HG03045 (cell line): Measurements from ENCODE around the gene TXLNB.

Experiments used
- ATAC-seq: cut with Tn5 transposase; IDR thresholded peaks from one replicate; pipeline ENCODE4 v1.9.1; 2021; ENCODE audit warnings: mild to moderate bottlenecking, moderate library complexity; ENCODE audit not compliant: unreplicated experiment

The TXLNB gene

GRCh38 chr6:139275279-139276055, 16.3 kb downstream of the TXLNB start:
- ATAC-seq, result no peak

GRCh38 chr6:139271056-139271455, 20.7 kb downstream of the TXLNB start:
- ATAC-seq, result peak; percentile 90

DNA sequence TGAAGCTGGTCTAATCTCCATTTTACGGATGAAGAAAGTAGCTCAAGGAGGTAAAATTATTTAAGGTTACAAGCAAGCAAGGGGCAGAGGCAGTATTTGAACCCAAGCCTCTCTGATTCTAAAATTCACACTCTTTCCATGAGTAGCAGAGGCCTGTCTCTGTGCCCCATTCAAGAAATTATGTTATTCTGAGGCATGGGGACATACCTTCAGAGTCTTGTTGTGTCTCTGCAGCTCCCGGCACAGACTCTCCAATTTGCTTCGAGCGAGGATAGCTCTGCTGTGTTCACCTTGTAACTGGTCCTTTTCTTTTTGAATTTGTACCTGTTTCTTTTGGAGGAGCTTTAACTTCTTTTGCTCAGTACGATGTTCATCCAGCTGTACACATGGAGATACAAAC, 21.5 kb downstream of the TXLNB start:
- ATAC-seq, result no peak

GRCh38 chr6:139265512-139266190, 26.1 kb downstream of the TXLNB start:
- no peak for ATAC-seq

DNA sequence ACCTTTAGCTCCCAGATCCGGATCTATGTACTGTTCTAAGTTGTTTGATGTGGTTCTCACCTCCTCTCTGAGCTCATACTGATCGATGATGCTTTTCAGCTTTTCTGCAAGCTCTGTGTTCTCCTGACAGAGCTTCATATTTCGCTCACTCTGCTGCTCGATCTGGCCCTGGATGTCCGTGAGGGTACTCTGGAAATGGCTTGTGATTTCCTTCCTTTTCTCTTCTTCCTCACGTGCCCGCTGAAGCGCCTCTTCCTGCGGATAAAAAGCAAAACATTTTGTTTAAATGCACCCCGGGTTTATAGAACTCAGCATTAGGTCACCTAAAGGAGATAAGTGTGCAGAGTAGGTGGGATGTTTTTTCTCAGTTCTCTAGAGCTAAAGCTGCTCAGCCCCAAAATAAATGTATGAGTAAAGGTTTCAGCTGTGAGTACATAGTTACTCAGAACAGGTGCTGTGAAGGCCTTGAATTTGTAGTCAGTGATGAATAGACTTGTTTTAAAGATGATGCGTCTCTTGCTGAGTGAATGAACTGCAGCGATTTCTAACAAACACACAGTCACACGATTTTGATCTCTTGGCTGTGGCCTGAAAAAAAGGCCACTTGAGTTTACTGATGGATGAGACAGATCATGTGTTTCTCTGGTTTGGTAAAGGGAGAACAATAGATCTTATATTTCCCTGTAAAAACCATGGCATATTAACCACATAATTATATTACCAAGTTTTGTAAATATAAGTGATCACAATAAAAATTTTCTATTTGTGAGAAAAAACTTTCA, 29.1 kb downstream of the TXLNB start:
- peak; percentile 95 for ATAC-seq

DNA sequence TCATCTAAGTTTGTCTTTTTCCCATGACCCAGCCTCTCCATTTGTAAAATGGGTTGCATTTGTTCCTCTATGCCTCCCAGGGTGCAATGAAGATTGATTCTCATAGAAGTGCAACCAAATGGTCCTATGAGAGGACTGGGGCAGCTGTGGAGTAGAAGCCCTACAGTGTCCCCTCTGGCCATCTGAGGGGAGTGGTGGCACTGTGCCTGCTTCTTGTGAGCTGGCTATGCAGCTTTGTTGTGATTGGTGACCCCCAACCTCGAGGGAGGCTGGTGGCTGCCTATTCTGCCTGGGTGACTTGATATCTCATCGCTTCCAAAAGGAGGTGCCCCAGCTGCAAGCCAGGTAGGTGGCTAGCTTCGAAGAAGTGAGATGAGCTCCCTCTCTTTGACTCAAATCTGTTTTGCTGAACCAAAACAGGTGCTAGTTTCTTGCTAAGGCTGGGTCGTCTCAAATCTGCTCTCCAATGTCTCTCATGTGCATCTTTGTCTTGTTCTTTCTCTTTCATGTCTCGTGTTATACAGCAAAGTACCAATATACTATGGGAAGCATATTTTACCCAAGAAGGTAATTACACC, 33.9 kb downstream of the TXLNB start:
- no peak for ATAC-seq

DNA sequence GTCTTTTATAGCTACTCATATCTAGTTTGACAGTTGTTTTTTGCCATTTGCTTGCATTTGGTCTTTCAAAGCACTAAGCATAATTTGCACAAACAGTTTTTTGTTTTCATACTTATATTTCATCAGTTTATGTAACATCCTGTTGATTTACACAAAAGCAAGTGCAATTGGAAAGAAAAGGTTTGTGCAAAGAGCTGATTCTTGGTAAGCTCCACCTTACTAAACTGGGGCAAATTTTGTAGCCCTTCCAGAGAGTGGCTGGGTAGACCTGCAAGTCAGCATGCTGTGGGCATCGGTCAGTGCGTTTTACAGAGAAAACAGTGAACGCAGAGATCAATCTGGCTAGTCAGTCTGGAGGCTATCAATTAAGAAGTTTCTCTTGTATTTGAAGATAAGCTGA, 34.5 kb downstream of the TXLNB start:
- ATAC-seq, result no peak

- ATAC-seq, result no peak
Observed at GRCh38 chr6:139256087-139256486, 35.7 kb downstream of the TXLNB start.

- no peak for ATAC-seq
Observed at GRCh38 chr6:139254196-139254595, 37.6 kb downstream of the TXLNB start.

DNA sequence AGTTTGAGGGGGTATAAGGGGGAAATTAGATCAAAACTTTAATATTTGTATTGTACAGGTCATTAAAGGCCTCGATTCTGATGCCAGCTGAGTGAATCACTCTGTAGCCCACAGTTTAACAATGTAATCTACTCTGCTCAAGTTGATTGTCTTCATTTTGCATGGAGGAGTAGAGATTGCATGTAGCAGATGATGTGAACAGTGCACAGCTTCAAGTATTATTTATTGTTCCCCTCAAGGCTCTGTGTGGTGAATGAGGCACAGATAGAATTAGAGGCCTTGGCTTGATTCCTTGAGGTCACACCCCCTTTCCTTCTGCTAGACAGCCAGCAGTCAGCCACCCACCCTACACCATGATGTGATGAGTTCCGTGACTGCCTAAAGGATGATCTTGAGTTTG, 38.1 kb downstream of the TXLNB start:
- ATAC-seq, result no peak

GRCh38 chr6:139251691-139252390, 40.0 kb downstream of the TXLNB start:
- ATAC-seq, result no peak

DNA sequence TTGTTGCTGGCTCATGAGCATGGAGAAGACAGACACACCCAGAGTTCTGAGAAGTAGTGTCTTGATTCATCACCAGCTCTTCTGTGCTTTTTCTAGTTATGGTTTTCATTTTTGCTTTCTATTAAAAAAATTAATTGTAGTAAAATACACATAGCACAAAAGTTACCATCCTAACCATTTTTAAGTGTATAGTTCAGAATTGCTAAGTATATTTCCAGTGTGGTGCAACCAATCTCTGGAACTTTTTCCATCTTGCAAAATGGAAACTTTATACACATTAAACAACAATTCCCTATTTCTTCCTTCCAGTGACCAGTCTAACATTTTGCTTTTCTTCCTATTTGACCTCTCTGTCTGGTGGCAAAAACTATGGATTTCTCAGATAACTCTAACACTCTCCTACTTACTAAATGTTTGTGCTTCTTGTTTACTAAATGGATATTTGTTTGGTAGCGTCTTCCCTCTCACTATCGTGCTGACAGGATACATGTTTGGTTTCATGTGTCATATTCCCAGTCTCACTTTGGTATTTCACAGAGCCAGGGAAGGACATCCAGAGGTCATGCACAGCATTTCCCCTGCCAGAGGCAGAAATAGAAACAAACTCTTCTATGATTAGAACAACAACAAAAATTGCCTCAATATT, 40.6 kb downstream of the TXLNB start:
- ATAC-seq, result peak; percentile 35

GRCh38 chr6:139250296-139251044, 41.3 kb downstream of the TXLNB start:
- peak; percentile 94 for ATAC-seq

DNA sequence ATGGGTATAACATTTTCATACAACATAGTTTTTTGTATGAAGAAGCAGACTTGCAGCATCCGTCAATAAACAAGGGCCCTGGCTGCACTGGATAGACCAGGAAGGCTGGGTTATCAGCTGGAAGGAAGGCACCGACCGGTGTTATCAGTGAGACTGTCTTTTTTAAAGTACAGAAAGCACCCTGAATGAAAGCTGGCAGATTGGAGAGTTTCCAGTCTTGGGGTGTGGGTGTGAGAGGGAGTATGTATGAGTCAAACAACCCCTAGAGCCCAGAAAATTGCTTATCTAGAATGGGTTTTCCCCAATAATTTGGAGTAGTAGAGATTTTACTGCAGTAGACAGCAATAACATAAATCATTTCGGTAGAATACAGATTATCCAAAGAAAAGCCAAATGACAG, 42.4 kb downstream of the TXLNB start:
- peak; percentile 42 for ATAC-seq

GRCh38 chr6:139248911-139249310, 42.9 kb downstream of the TXLNB start:
- ATAC-seq, result no peak

GRCh38 chr6:139247618-139248017, 44.2 kb downstream of the TXLNB start:
- ATAC-seq, result no peak

DNA sequence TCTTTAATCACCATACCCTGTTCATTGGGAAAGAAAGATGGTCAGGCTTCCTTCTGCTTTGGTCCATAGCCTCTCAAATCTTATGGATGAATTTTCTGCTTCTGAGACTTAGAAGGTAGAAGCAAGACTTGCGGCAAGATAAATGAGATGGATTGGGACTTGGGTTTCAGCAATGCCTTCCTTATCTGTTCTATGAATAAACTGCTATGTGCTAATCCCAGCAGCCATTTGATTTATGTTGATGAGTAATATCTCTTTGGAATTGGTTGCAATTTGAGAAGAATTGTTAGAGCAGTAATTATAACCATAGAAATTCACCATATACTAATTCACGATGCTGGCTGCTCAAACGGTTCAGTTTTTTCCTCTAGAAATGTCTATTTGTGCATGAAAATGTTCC, 48.3 kb downstream of the TXLNB start:
- ATAC-seq, result no peak

- ATAC-seq, result no peak
Observed at GRCh38 chr6:139242457-139243240, 49.1 kb downstream of the TXLNB start.
